Measurements from ENCODE around the gene NFIB.

DNA sequence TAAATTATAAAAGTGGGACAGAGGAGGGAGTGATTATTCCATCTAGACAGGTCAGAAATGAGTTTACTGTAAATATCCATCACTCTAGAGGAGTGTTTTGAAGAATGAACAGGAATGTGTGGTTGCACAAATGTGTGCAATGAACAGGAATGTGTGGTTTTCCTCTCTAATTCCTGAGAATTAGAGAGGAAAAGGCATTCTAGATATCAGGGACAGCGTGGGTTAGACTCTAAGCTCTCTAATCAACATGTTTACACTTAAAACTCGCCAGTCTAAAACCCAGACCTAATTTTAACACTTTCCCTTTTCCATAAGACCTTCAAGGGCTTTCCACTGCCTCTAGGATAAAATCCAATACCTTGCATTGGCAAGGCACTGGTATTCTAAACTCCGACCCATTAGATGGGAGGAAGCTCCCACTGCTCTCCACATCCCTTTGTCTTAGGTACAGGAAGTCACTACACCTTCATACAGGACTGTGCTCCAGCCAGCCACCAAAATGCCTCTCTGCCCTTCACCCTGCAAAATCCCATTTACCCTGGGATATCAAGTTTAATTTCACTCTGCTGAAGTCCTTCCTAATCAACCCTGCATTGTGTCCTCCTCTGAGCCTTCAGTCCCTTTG, 67.9 kb downstream of the NFIB start:
- TF ChIP-seq, protein P1, sequence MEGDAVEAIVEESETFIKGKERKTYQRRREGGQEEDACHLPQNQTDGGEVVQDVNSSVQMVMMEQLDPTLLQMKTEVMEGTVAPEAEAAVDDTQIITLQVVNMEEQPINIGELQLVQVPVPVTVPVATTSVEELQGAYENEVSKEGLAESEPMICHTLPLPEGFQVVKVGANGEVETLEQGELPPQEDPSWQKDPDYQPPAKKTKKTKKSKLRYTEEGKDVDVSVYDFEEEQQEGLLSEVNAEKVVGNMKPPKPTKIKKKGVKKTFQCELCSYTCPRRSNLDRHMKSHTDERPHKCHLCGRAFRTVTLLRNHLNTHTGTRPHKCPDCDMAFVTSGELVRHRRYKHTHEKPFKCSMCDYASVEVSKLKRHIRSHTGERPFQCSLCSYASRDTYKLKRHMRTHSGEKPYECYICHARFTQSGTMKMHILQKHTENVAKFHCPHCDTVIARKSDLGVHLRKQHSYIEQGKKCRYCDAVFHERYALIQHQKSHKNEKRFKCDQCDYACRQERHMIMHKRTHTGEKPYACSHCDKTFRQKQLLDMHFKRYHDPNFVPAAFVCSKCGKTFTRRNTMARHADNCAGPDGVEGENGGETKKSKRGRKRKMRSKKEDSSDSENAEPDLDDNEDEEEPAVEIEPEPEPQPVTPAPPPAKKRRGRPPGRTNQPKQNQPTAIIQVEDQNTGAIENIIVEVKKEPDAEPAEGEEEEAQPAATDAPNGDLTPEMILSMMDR (conservative IDR thresholded peaks at IDR 0.05; ENCODE audit: low read depth, low read length), result no peak
- no peak for TF ChIP-seq EZH2 (IDR thresholded peaks at IDR 0.05; ENCODE audit: low read length, unreplicated experiment)
- no peak for TF ChIP-seq EZH2phosphoT487 (IDR thresholded peaks at IDR 0.05; ENCODE audit: borderline replicate concordance, low read length)

Measured in PC-3 (cell line).